Measurements from ENCODE around the gene KCTD14. TPM values are rescaled to one million over a fixed set of nuclear protein-coding genes. Genes with fewer than 3 reads are reported as not detected.

Gene KCTD14
- total and polyA plus RNA-seq, 9 of the 15 experiments (the other 6 are each of a cell fraction or from before 2014, with no cell fraction given), result 0.04 to 0.30 (median 0.11) TPM; not detected in 2

- ChIA-PET POLR2A (interaction anchor here (0.7 to 1.4 kb wide), 5 partner anchors 10 to 32 kb away, joined by 3 to 4 read pairs (median 3); no protein-coding TSS in a partner anchor), CTCF (ENCODE audit: low intra/inter-chr PET ratio) (interaction anchor here (0.9 kb wide), 1 partner anchor 46 kb away, joined by 3 read pairs; no protein-coding TSS in a partner anchor)
- FAIRE-seq (peak; percentile 62), ATAC-seq (peak; percentile 86), DNase-seq (ENCODE audit: extremely low read depth in 1 of 4, low spot score in 3 of 4) (peak; percentile 85 to 94 (median 91))
- no peak overlapping the region for H3K4me3 ChIP-seq
- H2AFZ ChIP-seq (ENCODE audit: low read depth, low read length), result peak overlapping the region; percentile 90
- H3K27ac ChIP-seq (ENCODE audit: extremely low read depth, low read depth, low read length), result no peak overlapping the region
- no peaks in the 10 kb centered on the region; a peak in 1 of 5 replicates for H3K27me3 ChIP-seq (ENCODE audit: control insufficient read depth in 2 of 2, insufficient read depth in 2 of 2, low read length in 2 of 2)
- H3K9ac ChIP-seq (ENCODE audit: insufficient read depth in 1 of 2, low read depth in 2 of 2, low read length in 2 of 2), result peak overlapping the region in 1 of 2 experiments; percentile 77; a peak in 1 of 4 replicates
- WGBS (ENCODE audit: insufficient coverage, low coverage, missing lambda C conversion rate), result 7% methylated on average over 28 of the region's 28 CpGs
- BruUV-seq (replicated peaks), result no TSS peak
- no peaks in the 10 kb centered on the region for H4K20me1 ChIP-seq (replicated peaks; ENCODE audit: control insufficient read depth, insufficient read depth, low read length)
- no peaks in the 10 kb centered on the region for H3K79me2 ChIP-seq (ENCODE audit: control insufficient read depth, insufficient read depth, low read length)
- H3K9me3 ChIP-seq (replicated peaks; ENCODE audit: control insufficient read depth, insufficient read depth, low read depth, low read length), result no peaks in the 10 kb centered on the region
- H3K9me1 ChIP-seq (ENCODE audit: control insufficient read depth, insufficient read depth, low read length), result no peaks in the 10 kb centered on the region
- H3K4me2 ChIP-seq (ENCODE audit: insufficient read depth, low read length), result peak overlapping the region; percentile 67
- in situ Hi-C loops (cut with MboI) (no loop called here), intact Hi-C loops (cut with micrococcal nuclease) (loop anchor here (2.0 to 10.0 kb wide), 4 partner anchors 44 to 391 kb away; partner anchors contain the start of genes AAMDC and RSF1)
- H3K4me1 ChIP-seq (replicated peaks in 1 of 2; ENCODE audit: control insufficient read depth in 2 of 2, insufficient read depth in 2 of 2, low read length in 2 of 2), result peaks cover 28 to 29% of the 10 kb centered on the region in 2 experiments
- H3K36me3 ChIP-seq (ENCODE audit: control insufficient read depth, insufficient read depth, low read length), result no peaks in the 10 kb centered on the region
- TF ChIP-seq ZNF592 (IDR thresholded peaks at IDR 0.05) (0 out of 2 replicates have a peak, but pooled peaks have one; percentile 36), ESRRA (IDR thresholded peaks at IDR 0.05; ENCODE audit: borderline replicate concordance, low read depth) (0 out of 2 replicates have a peak, but pooled peaks have one; percentile 19), KDM1A (IDR thresholded peaks at IDR 0.05) (peak; percentile 71 to 73), SOX6 (IDR thresholded peaks at IDR 0.05) (peak; percentile 49; the same call in 1 of the 2 replicates), ZZZ3 (IDR thresholded peaks at IDR 0.05) (no peak), KDM4B (IDR thresholded peaks at IDR 0.05; ENCODE audit: borderline replicate concordance in 2 of 2, low read depth in 1 of 2) (0 out of 4 replicates have a peak, but pooled peaks of 1 of the 2 experiments have one; percentile 54), PCBP2 (IDR thresholded peaks at IDR 0.05; ENCODE audit: low read depth, low read length, poor library complexity, severe bottlenecking) (no peak), HNRNPH1 (optimal IDR thresholded peaks at IDR 0.05; ENCODE audit: low read depth, low read length) (no peak), NEUROD1 (IDR thresholded peaks at IDR 0.05; ENCODE audit: borderline replicate concordance, low read depth, low read length, partially characterized antibody) (peak; percentile 40), TFAP4 (CRISPR knock-in tag; IDR thresholded peaks at IDR 0.05; ENCODE audit: borderline replicate concordance) (peak; percentile 56; the same call in 1 of the 2 replicates), CXXC5 (CRISPR knock-in tag; IDR thresholded peaks at IDR 0.05) (peak; percentile 64), RCOR1 (IDR thresholded peaks at IDR 0.05; ENCODE audit: borderline replicate concordance in 1 of 2, low read depth in 2 of 2, low read length in 2 of 2) (peak in 1 of 2 experiments; percentile 43; a peak in 1 of 4 replicates), CTBP1 (IDR thresholded peaks at IDR 0.05; ENCODE audit: borderline replicate concordance) (peak; percentile 75; the same call in 1 of the 2 replicates)
- TF ChIP-seq, protein P1, sequence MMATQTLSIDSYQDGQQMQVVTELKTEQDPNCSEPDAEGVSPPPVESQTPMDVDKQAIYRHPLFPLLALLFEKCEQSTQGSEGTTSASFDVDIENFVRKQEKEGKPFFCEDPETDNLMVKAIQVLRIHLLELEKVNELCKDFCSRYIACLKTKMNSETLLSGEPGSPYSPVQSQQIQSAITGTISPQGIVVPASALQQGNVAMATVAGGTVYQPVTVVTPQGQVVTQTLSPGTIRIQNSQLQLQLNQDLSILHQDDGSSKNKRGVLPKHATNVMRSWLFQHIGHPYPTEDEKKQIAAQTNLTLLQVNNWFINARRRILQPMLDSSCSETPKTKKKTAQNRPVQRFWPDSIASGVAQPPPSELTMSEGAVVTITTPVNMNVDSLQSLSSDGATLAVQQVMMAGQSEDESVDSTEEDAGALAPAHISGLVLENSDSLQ (IDR thresholded peaks at IDR 0.05), result peak; percentile 33; the same call in 1 of the 2 replicates
These were observed 22.9 kb upstream of the KCTD14 start for GRCh38 chr11:78045851-78046485.
